ENCODE results near the gene FAM151A. TPM values are rescaled to one million over a fixed set of nuclear protein-coding genes. Genes with fewer than 3 reads are reported as not detected.

Gene FAM151A
- total and polyA plus RNA-seq, 2 donors (not counting 3 experiments of a cell fraction or from before 2014, with no cell fraction given), result not detected

- H3K9me1 ChIP-seq (replicated peaks; ENCODE audit: control insufficient read depth, extremely low read depth, insufficient read depth, low read length), result no peaks in the 10 kb centered on the region
- ChIA-PET CTCF (no interaction called here), POLR2A (no interaction called here)
- no peaks in the 10 kb centered on the region for H3K79me2 ChIP-seq (ENCODE audit: control insufficient read depth, insufficient read depth, low read length)
- FAIRE-seq (no peak), DNase-seq (ENCODE audit: low read depth, low spot score) (no peak)
- TF ChIP-seq, protein P1, sequence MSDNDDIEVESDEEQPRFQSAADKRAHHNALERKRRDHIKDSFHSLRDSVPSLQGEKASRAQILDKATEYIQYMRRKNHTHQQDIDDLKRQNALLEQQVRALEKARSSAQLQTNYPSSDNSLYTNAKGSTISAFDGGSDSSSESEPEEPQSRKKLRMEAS (IDR thresholded peaks at IDR 0.05; ENCODE audit: insufficient read depth, insufficient read length), result no peak
- TF ChIP-seq, protein P2, sequence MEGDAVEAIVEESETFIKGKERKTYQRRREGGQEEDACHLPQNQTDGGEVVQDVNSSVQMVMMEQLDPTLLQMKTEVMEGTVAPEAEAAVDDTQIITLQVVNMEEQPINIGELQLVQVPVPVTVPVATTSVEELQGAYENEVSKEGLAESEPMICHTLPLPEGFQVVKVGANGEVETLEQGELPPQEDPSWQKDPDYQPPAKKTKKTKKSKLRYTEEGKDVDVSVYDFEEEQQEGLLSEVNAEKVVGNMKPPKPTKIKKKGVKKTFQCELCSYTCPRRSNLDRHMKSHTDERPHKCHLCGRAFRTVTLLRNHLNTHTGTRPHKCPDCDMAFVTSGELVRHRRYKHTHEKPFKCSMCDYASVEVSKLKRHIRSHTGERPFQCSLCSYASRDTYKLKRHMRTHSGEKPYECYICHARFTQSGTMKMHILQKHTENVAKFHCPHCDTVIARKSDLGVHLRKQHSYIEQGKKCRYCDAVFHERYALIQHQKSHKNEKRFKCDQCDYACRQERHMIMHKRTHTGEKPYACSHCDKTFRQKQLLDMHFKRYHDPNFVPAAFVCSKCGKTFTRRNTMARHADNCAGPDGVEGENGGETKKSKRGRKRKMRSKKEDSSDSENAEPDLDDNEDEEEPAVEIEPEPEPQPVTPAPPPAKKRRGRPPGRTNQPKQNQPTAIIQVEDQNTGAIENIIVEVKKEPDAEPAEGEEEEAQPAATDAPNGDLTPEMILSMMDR (IDR thresholded peaks at IDR 0.05; ENCODE audit: extremely low read depth in 1 of 2, insufficient read depth in 1 of 2, low read depth in 1 of 2, low read length in 2 of 2), result no peak
- TF ChIP-seq POLR2A (IDR thresholded peaks at IDR 0.05; ENCODE audit: low read depth, low read length) (no peak), FOS (IDR thresholded peaks at IDR 0.05; ENCODE audit: borderline replicate concordance, insufficient read depth, low read length) (no peak), EZH2 (IDR thresholded peaks at IDR 0.05; ENCODE audit: borderline replicate concordance, low read depth, low read length, severe bottlenecking) (no peak), GATA2 (IDR thresholded peaks at IDR 0.05; ENCODE audit: insufficient read depth, insufficient read length, low read depth, low read length) (no peak), POLR2AphosphoS5 (IDR thresholded peaks at IDR 0.05; ENCODE audit: insufficient read depth, low read depth, low read length) (no peak), JUN (IDR thresholded peaks at IDR 0.05; ENCODE audit: borderline replicate concordance, insufficient read depth, insufficient read length, low read depth) (no peak), MYC (IDR thresholded peaks at IDR 0.05; ENCODE audit: low read depth, low read length) (no peak)
- no peaks in the 10 kb centered on the region for H3K4me1 ChIP-seq (ENCODE audit: control insufficient read depth, extremely low read depth, insufficient read depth, low read length)
- H3K4me3 ChIP-seq (replicated peaks in 1 of 3; ENCODE audit: insufficient read depth in 1 of 3, low read depth in 1 of 3, low read length in 3 of 3), result no peak overlapping the region
- H3K36me3 ChIP-seq (ENCODE audit: control insufficient read depth in 2 of 2, extremely low read depth in 1 of 2, insufficient read depth in 2 of 2, low read length in 2 of 2), result no peaks in the 10 kb centered on the region
- dilution Hi-C loops (cut with MboI; ENCODE audit: extremely low pct_ligation_motif_present, low sequenced_read_pairs) (no loop called here), intact Hi-C loops (cut with micrococcal nuclease) (no loop called here)
- no peak overlapping the region for H3K27ac ChIP-seq (ENCODE audit: insufficient read depth, low read depth, low read length)
- H2AFZ ChIP-seq (ENCODE audit: low read depth, low read length), result no peak overlapping the region
- BruUV-seq (replicated peaks), result no TSS peak
- peaks cover 3% of the 10 kb centered on the region in 2 experiments for H3K27me3 ChIP-seq (ENCODE audit: control insufficient read depth in 2 of 2, insufficient read depth in 2 of 2, low read length in 2 of 2)
- H3K4me2 ChIP-seq (ENCODE audit: insufficient read depth, low read length), result no peak overlapping the region
- H3K9ac ChIP-seq (replicated peaks; ENCODE audit: extremely low read depth, insufficient read depth, low read length), result no peak overlapping the region
- H3K9me3 ChIP-seq (replicated peaks; ENCODE audit: control insufficient read depth, insufficient read depth, low read length), result no peaks in the 10 kb centered on the region
- no peaks in the 10 kb centered on the region for H4K20me1 ChIP-seq (replicated peaks; ENCODE audit: control insufficient read depth, extremely low read depth, insufficient read depth, low read length)
These were observed 7.6 kb downstream of the FAM151A start for GRCh38 chr1:54615531-54616279.

Data from endothelial cell of umbilical vein (primary cell).